Activated naive CD4-positive, alpha-beta T cell treated with anti-CD3 and anti-CD28 coated beads, Interleukin-2, amount 10 ng/mL, durations not matched to agents 7 days and 5 days (primary cell): ENCODE measurements around the gene SLC6A1.

Experiments used
- CTCF ChIA-PET: fragments of 350-600 bp; sonication (Branson Sonifier 250); formaldehyde crosslinking; loops from one replicate; lab custom pipeline; 2021; ENCODE audit warnings: antibody characterized with exemption; lab: Charles Lee
- DNase-seq: peaks from one replicate; pipeline ENCODE4 v3.0.0-alpha.2; 2020
- H3K27ac Mint-ChIP-seq: one replicate; pipeline ENCODE4 v1.8.0; 2021; ENCODE audit warnings: mild to moderate bottlenecking, moderate library complexity, mixed read lengths
- H3K27me3 Mint-ChIP-seq: one replicate; pipeline ENCODE4 v1.8.0; 2021; ENCODE audit warnings: mild to moderate bottlenecking, mixed read lengths
- H3K36me3 Mint-ChIP-seq: one replicate; pipeline ENCODE4 v1.8.0; 2021; ENCODE audit warnings: mixed read lengths
- H3K4me1 Mint-ChIP-seq: one replicate; pipeline ENCODE4 v1.8.0; 2021; ENCODE audit warnings: mixed read lengths
- H3K4me3 Mint-ChIP-seq: one replicate; pipeline ENCODE4 v1.8.0; 2021; ENCODE audit warnings: mild to moderate bottlenecking, moderate library complexity, mixed read lengths
- H3K9me3 Mint-ChIP-seq: one replicate; pipeline ENCODE4 v1.8.0; 2021; ENCODE audit warnings: mixed read lengths

SLC6A1 gene

GRCh38 chr3:10956986-10957385 lies 35.6 kb upstream of the SLC6A1 start:
- Mint-ChIP-seq H3K9me3 (no peaks in the 10 kb centered on the region), H3K27ac (no peak overlapping the region), H3K27me3 (peaks cover 24% of the 10 kb centered on the region), H3K36me3 (no peaks in the 10 kb centered on the region), H3K4me1 (no peaks in the 10 kb centered on the region), H3K4me3 (no peak overlapping the region)
- no peak for DNase-seq
- CTCF ChIA-PET, result interaction anchor here (2.2 kb wide), 1 partner anchor 12 kb away, joined by 7 read pairs; no protein-coding TSS in a partner anchor

GRCh38 chr3:10957976-10958749 lies 34.4 kb upstream of the SLC6A1 start:
- CTCF ChIA-PET, result interaction anchor here (1.0 kb wide), 1 partner anchor 693 kb away, joined by 3 read pairs; no protein-coding TSS in a partner anchor
- H3K4me1 Mint-ChIP-seq, result no peaks in the 10 kb centered on the region
- no peak for DNase-seq
- H3K9me3 Mint-ChIP-seq, result no peaks in the 10 kb centered on the region
- H3K4me3 Mint-ChIP-seq, result no peak overlapping the region
- H3K27ac Mint-ChIP-seq, result no peak overlapping the region
- H3K27me3 Mint-ChIP-seq, result peaks cover 24% of the 10 kb centered on the region
- no peaks in the 10 kb centered on the region for H3K36me3 Mint-ChIP-seq

- CTCF ChIA-PET, result no interaction called here
- no peak for DNase-seq
- H3K9me3 Mint-ChIP-seq, result no peaks in the 10 kb centered on the region
- no peaks in the 10 kb centered on the region for H3K36me3 Mint-ChIP-seq
- no peak overlapping the region for H3K27ac Mint-ChIP-seq
- peaks cover 17% of the 10 kb centered on the region for H3K27me3 Mint-ChIP-seq
- H3K4me3 Mint-ChIP-seq, result no peak overlapping the region
- H3K4me1 Mint-ChIP-seq, result no peaks in the 10 kb centered on the region
Observed at GRCh38 chr3:10960255-10960654, 32.3 kb upstream of the SLC6A1 start.

- peaks cover 14% of the 10 kb centered on the region for H3K27me3 Mint-ChIP-seq
- H3K36me3 Mint-ChIP-seq, result no peaks in the 10 kb centered on the region
- no peaks in the 10 kb centered on the region for H3K9me3 Mint-ChIP-seq
- H3K27ac Mint-ChIP-seq, result no peak overlapping the region
- H3K4me1 Mint-ChIP-seq, result no peaks in the 10 kb centered on the region
- CTCF ChIA-PET, result no interaction called here
- no peak for DNase-seq
- no peak overlapping the region for H3K4me3 Mint-ChIP-seq
Observed at GRCh38 chr3:10961921-10962320, 30.6 kb upstream of the SLC6A1 start.

- H3K36me3 Mint-ChIP-seq, result no peaks in the 10 kb centered on the region
- CTCF ChIA-PET, result no interaction called here
- no peaks in the 10 kb centered on the region for H3K4me1 Mint-ChIP-seq
- H3K27ac Mint-ChIP-seq, result no peak overlapping the region
- no peak for DNase-seq
- H3K4me3 Mint-ChIP-seq, result no peak overlapping the region
- H3K27me3 Mint-ChIP-seq, result peaks cover 14% of the 10 kb centered on the region
- no peaks in the 10 kb centered on the region for H3K9me3 Mint-ChIP-seq
Observed at GRCh38 chr3:10962481-10963036, 30.0 kb upstream of the SLC6A1 start.

- Mint-ChIP-seq H3K4me1 (no peaks in the 10 kb centered on the region), H3K9me3 (no peaks in the 10 kb centered on the region), H3K36me3 (no peaks in the 10 kb centered on the region), H3K4me3 (no peak overlapping the region), H3K27me3 (peaks cover 13% of the 10 kb centered on the region), H3K27ac (no peak overlapping the region)
- peak; percentile 40 for DNase-seq
- CTCF ChIA-PET, result no interaction called here
Observed at GRCh38 chr3:10964537-10965167, 27.9 kb upstream of the SLC6A1 start.

GRCh38 chr3:10968401-10968800 lies 24.1 kb upstream of the SLC6A1 start:
- Mint-ChIP-seq H3K27me3 (peaks cover 16% of the 10 kb centered on the region), H3K4me1 (no peaks in the 10 kb centered on the region), H3K4me3 (no peak overlapping the region), H3K27ac (no peak overlapping the region), H3K9me3 (no peaks in the 10 kb centered on the region), H3K36me3 (no peaks in the 10 kb centered on the region)
- CTCF ChIA-PET, result no interaction called here
- no peak for DNase-seq

- Mint-ChIP-seq H3K4me3 (no peak overlapping the region), H3K4me1 (no peaks in the 10 kb centered on the region), H3K9me3 (no peaks in the 10 kb centered on the region), H3K27ac (no peak overlapping the region), H3K36me3 (no peaks in the 10 kb centered on the region), H3K27me3 (peaks cover 22% of the 10 kb centered on the region)
- CTCF ChIA-PET, result no interaction called here
- DNase-seq, result no peak
Observed at GRCh38 chr3:10970306-10970960, 22.1 kb upstream of the SLC6A1 start.

GRCh38 chr3:10972072-10972782 lies 20.3 kb upstream of the SLC6A1 start:
- CTCF ChIA-PET, result no interaction called here
- H3K27me3 Mint-ChIP-seq, result peaks cover 22% of the 10 kb centered on the region
- no peaks in the 10 kb centered on the region for H3K36me3 Mint-ChIP-seq
- H3K27ac Mint-ChIP-seq, result no peak overlapping the region
- H3K9me3 Mint-ChIP-seq, result no peaks in the 10 kb centered on the region
- no peak overlapping the region for H3K4me3 Mint-ChIP-seq
- H3K4me1 Mint-ChIP-seq, result no peaks in the 10 kb centered on the region
- no peak for DNase-seq

GRCh38 chr3:10973046-10973595 lies 19.4 kb upstream of the SLC6A1 start:
- Mint-ChIP-seq H3K9me3 (no peaks in the 10 kb centered on the region), H3K27me3 (peaks cover 20% of the 10 kb centered on the region), H3K4me1 (no peaks in the 10 kb centered on the region), H3K27ac (no peak overlapping the region), H3K4me3 (no peak overlapping the region), H3K36me3 (no peaks in the 10 kb centered on the region)
- DNase-seq, result no peak
- CTCF ChIA-PET, result no interaction called here

GRCh38 chr3:10974131-10974530 lies 18.4 kb upstream of the SLC6A1 start:
- no peaks in the 10 kb centered on the region for H3K4me1 Mint-ChIP-seq
- H3K4me3 Mint-ChIP-seq, result no peak overlapping the region
- H3K36me3 Mint-ChIP-seq, result no peaks in the 10 kb centered on the region
- H3K9me3 Mint-ChIP-seq, result no peaks in the 10 kb centered on the region
- H3K27ac Mint-ChIP-seq, result no peak overlapping the region
- no peak for DNase-seq
- CTCF ChIA-PET, result no interaction called here
- peaks cover 23% of the 10 kb centered on the region for H3K27me3 Mint-ChIP-seq

- Mint-ChIP-seq H3K36me3 (no peaks in the 10 kb centered on the region), H3K4me3 (no peak overlapping the region), H3K4me1 (no peaks in the 10 kb centered on the region), H3K27ac (no peak overlapping the region), H3K27me3 (peaks cover 23% of the 10 kb centered on the region), H3K9me3 (no peaks in the 10 kb centered on the region)
- CTCF ChIA-PET, result no interaction called here
- DNase-seq, result no peak
Observed at GRCh38 chr3:10974746-10975375, 17.7 kb upstream of the SLC6A1 start.

- peaks cover 19% of the 10 kb centered on the region for H3K27me3 Mint-ChIP-seq
- H3K4me1 Mint-ChIP-seq, result no peaks in the 10 kb centered on the region
- H3K36me3 Mint-ChIP-seq, result no peaks in the 10 kb centered on the region
- H3K9me3 Mint-ChIP-seq, result no peaks in the 10 kb centered on the region
- no peak overlapping the region for H3K27ac Mint-ChIP-seq
- no peak overlapping the region for H3K4me3 Mint-ChIP-seq
- CTCF ChIA-PET, result no interaction called here
- DNase-seq, result no peak
Observed at GRCh38 chr3:10975695-10976234, 16.8 kb upstream of the SLC6A1 start.
